Natural killer cell treated with Interleukin-12 subunit alpha and Interleukin-12 subunit beta and Interleukin-15 and Interleukin-18, amount 100 ng/mL, for 72 hours (primary cell): Measurements from ENCODE around the gene UBALD2. TPM values are rescaled to one million over a fixed set of nuclear protein-coding genes. Genes with fewer than 3 reads are reported as not detected.

ENCODE experiments used
- ATAC-seq, 2 donors: fragments of 150-1000 bp; cut with Tn5 transposase in 1 of 2; sonication (Bioruptor Pico), chemical (Tn5 transposase) in 1 of 2; 2 replicates each; pipeline ENCODE4 v1.10.0; 2021
- DNase-seq: peaks from one replicate; pipeline ENCODE4 v3.0.0; 2022; ENCODE audit warnings: low spot score
- H3K27ac Mint-ChIP-seq, 2 donors: 1 replicate in 1 of 2; 2 replicates in 1 of 2; pipeline ENCODE4 v1.8.0; 2022; ENCODE audit warnings: mixed read lengths in 2 of 2, mild to moderate bottlenecking in 1 of 2, moderate library complexity in 1 of 2
- H3K27me3 Mint-ChIP-seq, 2 donors: 1 replicate in 1 of 2; 2 replicates in 1 of 2; pipeline ENCODE4 v1.8.0; 2022; ENCODE audit warnings: mixed read lengths in 2 of 2
- H3K36me3 Mint-ChIP-seq: one replicate; pipeline ENCODE4 v1.8.0; 2022; ENCODE audit warnings: mixed read lengths
- H3K4me1 Mint-ChIP-seq, 2 donors: 1 replicate in 1 of 2; 2 replicates in 1 of 2; pipeline ENCODE4 v1.8.0; 2022; ENCODE audit warnings: low read depth in 2 of 2, mixed read lengths in 2 of 2, mild to moderate bottlenecking in 1 of 2
- H3K4me3 Mint-ChIP-seq: one replicate; pipeline ENCODE4 v1.8.0; 2022; ENCODE audit warnings: mixed read lengths
- H3K9me3 Mint-ChIP-seq: 2 replicates; pipeline ENCODE4 v1.8.0; 2022; ENCODE audit warnings: mixed read lengths
- total RNA-seq, 2 donors: library from RNA; stranded (reverse); gene quantifications; one replicate each; pipeline ENCODE4 v1.2.3, GENCODE V29; 2022

The UBALD2 gene
- total RNA-seq, 2 donors from 2014 or later: 216 to 262 TPM

- peaks cover 4% of the 10 kb centered on the region for H3K36me3 Mint-ChIP-seq
- no peaks in the 10 kb centered on the region for H3K27me3 Mint-ChIP-seq
- H3K4me1 Mint-ChIP-seq: peaks cover 35 to 53% of the 10 kb centered on the region in 2 donors
- no peaks in the 10 kb centered on the region for H3K9me3 Mint-ChIP-seq
- peak overlapping the region; percentile 70 for H3K4me3 Mint-ChIP-seq
- no peak for DNase-seq
- peak; percentile 7 to 29 for ATAC-seq
- peak overlapping the region; percentile 78 to 85 for H3K27ac Mint-ChIP-seq
Observed at GRCh38 chr17:76272541-76273444, 7.6 kb downstream of the UBALD2 start.

GRCh38 chr17:76273445-76274111, 8.4 kb downstream of the UBALD2 start:
- Mint-ChIP-seq H3K4me1 (peaks cover 30 to 48% of the 10 kb centered on the region in 2 donors), H3K9me3 (no peaks in the 10 kb centered on the region), H3K27ac (peak overlapping the region; percentile 78 to 85), H3K4me3 (peak overlapping the region; percentile 70), H3K36me3 (no peaks in the 10 kb centered on the region), H3K27me3 (no peaks in the 10 kb centered on the region)
- ATAC-seq (no peak), DNase-seq (no peak)

GRCh38 chr17:76274112-76274956, 9.2 kb downstream of the UBALD2 start:
- Mint-ChIP-seq H3K27ac (peak overlapping the region; percentile 78 to 85), H3K4me3 (no peak overlapping the region), H3K27me3 (no peaks in the 10 kb centered on the region), H3K9me3 (no peaks in the 10 kb centered on the region), H3K36me3 (no peaks in the 10 kb centered on the region), H3K4me1 (peaks cover 24 to 48% of the 10 kb centered on the region in 2 donors)
- ATAC-seq (no peak), DNase-seq (no peak)

- DNase-seq: no peak
- Mint-ChIP-seq H3K27me3 (no peaks in the 10 kb centered on the region), H3K9me3 (no peaks in the 10 kb centered on the region), H3K27ac (peak overlapping the region; percentile 78 to 85), H3K4me1 (peaks cover 16 to 50% of the 10 kb centered on the region in 2 donors), H3K36me3 (no peaks in the 10 kb centered on the region), H3K4me3 (no peak overlapping the region)
- ATAC-seq: no peak
Observed at GRCh38 chr17:76275382-76276068, 10.4 kb downstream of the UBALD2 start.

- Mint-ChIP-seq H3K4me1 (peaks cover 13 to 46% of the 10 kb centered on the region in 2 donors), H3K27ac (peak overlapping the region; percentile 19 to 73), H3K4me3 (no peak overlapping the region), H3K27me3 (no peaks in the 10 kb centered on the region), H3K9me3 (no peaks in the 10 kb centered on the region), H3K36me3 (no peaks in the 10 kb centered on the region)
- ATAC-seq (no peak), DNase-seq (no peak)
Observed at GRCh38 chr17:76276069-76276431, 10.9 kb downstream of the UBALD2 start.

GRCh38 chr17:76276461-76277299, 11.5 kb downstream of the UBALD2 start:
- no peaks in the 10 kb centered on the region for H3K9me3 Mint-ChIP-seq
- peak overlapping the region; percentile 19 to 73 for H3K27ac Mint-ChIP-seq
- DNase-seq (no peak), ATAC-seq (no peak)
- H3K27me3 Mint-ChIP-seq: no peaks in the 10 kb centered on the region
- no peak overlapping the region for H3K4me3 Mint-ChIP-seq
- no peaks in the 10 kb centered on the region for H3K36me3 Mint-ChIP-seq
- H3K4me1 Mint-ChIP-seq: peaks cover 10 to 43% of the 10 kb centered on the region in 2 donors

GRCh38 chr17:76277300-76278267, 12.4 kb downstream of the UBALD2 start:
- H3K36me3 Mint-ChIP-seq: no peaks in the 10 kb centered on the region
- DNase-seq (no peak), ATAC-seq (no peak)
- no peaks in the 10 kb centered on the region for H3K27me3 Mint-ChIP-seq
- H3K27ac Mint-ChIP-seq: peak overlapping the region; percentile 19 to 73
- H3K4me1 Mint-ChIP-seq: peaks cover 10 to 40% of the 10 kb centered on the region in 2 donors
- no peaks in the 10 kb centered on the region for H3K9me3 Mint-ChIP-seq
- H3K4me3 Mint-ChIP-seq: no peak overlapping the region

- Mint-ChIP-seq H3K4me1 (peaks cover 10 to 40% of the 10 kb centered on the region in 2 donors), H3K27me3 (no peaks in the 10 kb centered on the region), H3K27ac (peak overlapping the region in 1 of 2 donors; percentile 47), H3K4me3 (no peak overlapping the region), H3K9me3 (no peaks in the 10 kb centered on the region), H3K36me3 (no peaks in the 10 kb centered on the region)
- DNase-seq (no peak), ATAC-seq (no peak)
Observed at GRCh38 chr17:76278268-76278908, 13.2 kb downstream of the UBALD2 start.

GRCh38 chr17:76278952-76279741, 14.0 kb downstream of the UBALD2 start:
- no peaks in the 10 kb centered on the region for H3K9me3 Mint-ChIP-seq

GRCh38 chr17:76279742-76280287, 14.7 kb downstream of the UBALD2 start:
- DNase-seq (no peak), ATAC-seq (no peak)
- Mint-ChIP-seq H3K9me3 (no peaks in the 10 kb centered on the region), H3K4me1 (peaks cover 6 to 34% of the 10 kb centered on the region in 2 donors), H3K4me3 (no peak overlapping the region), H3K27me3 (no peaks in the 10 kb centered on the region), H3K27ac (peak overlapping the region in 1 of 2 donors; percentile 73), H3K36me3 (no peaks in the 10 kb centered on the region)

More at GRCh38 chr17:76278952-76279741, 14.0 kb downstream of the UBALD2 start:
- Mint-ChIP-seq H3K36me3 (no peaks in the 10 kb centered on the region), H3K27me3 (no peaks in the 10 kb centered on the region), H3K4me3 (no peak overlapping the region), H3K4me1 (peaks cover 6 to 36% of the 10 kb centered on the region in 2 donors), H3K27ac (peak overlapping the region in 1 of 2 donors; percentile 73)
- ATAC-seq (peak; percentile 78), DNase-seq (peak; percentile 90)
